ENCODE measurements around the gene KNDC1.
"Not testable (repeated sequence)": the region's sequence is repeated elsewhere in the genome, so short reads cannot be mapped to it uniquely, and the experiment has no call there.

Gene KNDC1

GRCh38 chr10:133258066-133258817 lies 98.2 kb downstream of the KNDC1 start:
- Mint-ChIP-seq H3K4me3 (peak overlapping the region; percentile 60), H3K36me3 (no peaks in the 10 kb centered on the region), H3K27ac (peak overlapping the region; percentile 56), H3K4me1 (peaks cover 31% of the 10 kb centered on the region), H3K27me3 (peaks cover 2% of the 10 kb centered on the region), H3K9me3 (no peaks in the 10 kb centered on the region)
- peak; percentile 38 for ATAC-seq (ENCODE audit: low read depth)
- no peak for DNase-seq (ENCODE audit: low spot score in 2 of 2)

GRCh38 chr10:133258818-133259601 lies 99.0 kb downstream of the KNDC1 start:
- Mint-ChIP-seq H3K9me3 (no peaks in the 10 kb centered on the region), H3K27ac (peak overlapping the region; percentile 77), H3K36me3 (no peaks in the 10 kb centered on the region), H3K27me3 (peaks cover 2% of the 10 kb centered on the region), H3K4me3 (peak overlapping the region; percentile 71), H3K4me1 (peaks cover 37% of the 10 kb centered on the region)
- DNase-seq (ENCODE audit: low spot score in 2 of 2) (no peak), ATAC-seq (ENCODE audit: low read depth) (no peak)

- DNase-seq (ENCODE audit: low spot score in 2 of 2) (no peak), ATAC-seq (ENCODE audit: low read depth) (no peak)
- peaks cover 2% of the 10 kb centered on the region for H3K27me3 Mint-ChIP-seq
- peak overlapping the region; percentile 71 for H3K4me3 Mint-ChIP-seq
- H3K4me1 Mint-ChIP-seq = peaks cover 41% of the 10 kb centered on the region
- no peaks in the 10 kb centered on the region for H3K9me3 Mint-ChIP-seq
- peak overlapping the region; percentile 77 for H3K27ac Mint-ChIP-seq
- H3K36me3 Mint-ChIP-seq = peaks cover 3% of the 10 kb centered on the region
These were observed 99.6 kb downstream of the KNDC1 start for GRCh38 chr10:133259602-133259989.

GRCh38 chr10:133260895-133261725 lies 101.1 kb downstream of the KNDC1 start:
- ATAC-seq (ENCODE audit: low read depth) = peak; percentile 57
- Mint-ChIP-seq H3K27ac (peak overlapping the region; percentile 77), H3K4me3 (peak overlapping the region; percentile 85), H3K4me1 (peaks cover 44% of the 10 kb centered on the region), H3K9me3 (no peaks in the 10 kb centered on the region), H3K27me3 (no peaks in the 10 kb centered on the region), H3K36me3 (peaks cover 3% of the 10 kb centered on the region)
- peak in 1 of 2 donors; percentile 56 for DNase-seq (ENCODE audit: low spot score in 2 of 2)

GRCh38 chr10:133261726-133262325 lies 101.8 kb downstream of the KNDC1 start:
- peak overlapping the region; percentile 77 for H3K27ac Mint-ChIP-seq
- ATAC-seq (ENCODE audit: low read depth) (peak; percentile 56), DNase-seq (ENCODE audit: low spot score in 2 of 2) (peak; percentile 70 to 73)
- H3K4me1 Mint-ChIP-seq = peaks cover 44% of the 10 kb centered on the region
- H3K4me3 Mint-ChIP-seq = peak overlapping the region; percentile 85
- no peaks in the 10 kb centered on the region for H3K27me3 Mint-ChIP-seq
- H3K36me3 Mint-ChIP-seq = peaks cover 3% of the 10 kb centered on the region
- no peaks in the 10 kb centered on the region for H3K9me3 Mint-ChIP-seq

- peaks cover 40% of the 10 kb centered on the region for H3K4me1 Mint-ChIP-seq
- H3K27me3 Mint-ChIP-seq = no peaks in the 10 kb centered on the region
These were observed 102.7 kb downstream of the KNDC1 start for GRCh38 chr10:133262696-133263095.

GRCh38 chr10:133263674-133264073 lies 103.7 kb downstream of the KNDC1 start:
- Mint-ChIP-seq H3K36me3 (peaks cover 3% of the 10 kb centered on the region), H3K9me3 (no peaks in the 10 kb centered on the region), H3K4me1 (peaks cover 39% of the 10 kb centered on the region), H3K27ac (peak overlapping the region; percentile 17), H3K27me3 (no peaks in the 10 kb centered on the region), H3K4me3 (no peak overlapping the region)
- ATAC-seq (ENCODE audit: low read depth) = no peak
- no peak for DNase-seq (ENCODE audit: low spot score in 2 of 2)

More at GRCh38 chr10:133262696-133263095, 102.7 kb downstream of the KNDC1 start:
- ATAC-seq (ENCODE audit: low read depth) = no peak
- no peaks in the 10 kb centered on the region for H3K9me3 Mint-ChIP-seq
- no peak overlapping the region for H3K27ac Mint-ChIP-seq
- DNase-seq (ENCODE audit: low spot score in 2 of 2) = no peak
- H3K4me3 Mint-ChIP-seq = no peak overlapping the region
- peaks cover 3% of the 10 kb centered on the region for H3K36me3 Mint-ChIP-seq

- Mint-ChIP-seq H3K27ac (no peak overlapping the region), H3K9me3 (no peaks in the 10 kb centered on the region), H3K36me3 (peaks cover 3% of the 10 kb centered on the region), H3K27me3 (no peaks in the 10 kb centered on the region), H3K4me1 (peaks cover 35% of the 10 kb centered on the region), H3K4me3 (peak overlapping the region; percentile 68)
- no peak for DNase-seq (ENCODE audit: low spot score in 2 of 2)
- peak; percentile 57 for ATAC-seq (ENCODE audit: low read depth)
These were observed 104.4 kb downstream of the KNDC1 start for GRCh38 chr10:133264461-133264860.

- not testable (repeated sequence) for H3K36me3 Mint-ChIP-seq; ATAC-seq (ENCODE audit: low read depth); H3K27me3 Mint-ChIP-seq; H3K9me3 Mint-ChIP-seq; DNase-seq (ENCODE audit: low spot score in 2 of 2)
- Mint-ChIP-seq H3K4me1 (peaks cover 32% of the 10 kb centered on the region), H3K4me3 (peak overlapping the region; percentile 68), H3K27ac (peak overlapping the region; percentile 33)
These were observed 105.0 kb downstream of the KNDC1 start for GRCh38 chr10:133265052-133265451.

GRCh38 chr10:133266056-133266795 lies 106.2 kb downstream of the KNDC1 start:
- Mint-ChIP-seq H3K27ac (no peak overlapping the region), H3K4me1 (peaks cover 21% of the 10 kb centered on the region), H3K4me3 (no peak overlapping the region), H3K27me3 (no peaks in the 10 kb centered on the region), H3K9me3 (no peaks in the 10 kb centered on the region), H3K36me3 (peaks cover 3% of the 10 kb centered on the region)
- ATAC-seq (ENCODE audit: low read depth) (no peak), DNase-seq (ENCODE audit: low spot score in 2 of 2) (no peak)

- Mint-ChIP-seq H3K27ac (no peak overlapping the region), H3K4me3 (no peak overlapping the region)
- no peak for DNase-seq (ENCODE audit: low spot score in 2 of 2)
These were observed 107.3 kb downstream of the KNDC1 start for GRCh38 chr10:133267293-133267692.

GRCh38 chr10:133267829-133268228 lies 107.8 kb downstream of the KNDC1 start:
- ATAC-seq (ENCODE audit: low read depth) (no peak), DNase-seq (ENCODE audit: low spot score in 2 of 2) (no peak)
- no peak overlapping the region for H3K4me3 Mint-ChIP-seq
- H3K27ac Mint-ChIP-seq = no peak overlapping the region
- H3K27me3 Mint-ChIP-seq = no peaks in the 10 kb centered on the region
- peaks cover 9% of the 10 kb centered on the region for H3K36me3 Mint-ChIP-seq
- H3K4me1 Mint-ChIP-seq = peaks cover 19% of the 10 kb centered on the region
- no peaks in the 10 kb centered on the region for H3K9me3 Mint-ChIP-seq

More at GRCh38 chr10:133267293-133267692, 107.3 kb downstream of the KNDC1 start:
- Mint-ChIP-seq H3K36me3 (peaks cover 8% of the 10 kb centered on the region), H3K4me1 (peaks cover 21% of the 10 kb centered on the region), H3K27me3 (no peaks in the 10 kb centered on the region), H3K9me3 (no peaks in the 10 kb centered on the region)
- ATAC-seq (ENCODE audit: low read depth) = no peak

GRCh38 chr10:133268532-133268931 lies 108.5 kb downstream of the KNDC1 start:
- H3K4me3 Mint-ChIP-seq = no peak overlapping the region
- H3K4me1 Mint-ChIP-seq = peaks cover 15% of the 10 kb centered on the region
- H3K27me3 Mint-ChIP-seq = no peaks in the 10 kb centered on the region
- no peak for DNase-seq (ENCODE audit: low spot score in 2 of 2)
- H3K27ac Mint-ChIP-seq = no peak overlapping the region
- no peaks in the 10 kb centered on the region for H3K9me3 Mint-ChIP-seq
- no peak for ATAC-seq (ENCODE audit: low read depth)
- peaks cover 9% of the 10 kb centered on the region for H3K36me3 Mint-ChIP-seq

Data from memory B cell (primary cell).